Keratinocyte (primary cell): ENCODE measurements around the gene TTC16. TPM values are rescaled to one million over a fixed set of nuclear protein-coding genes. Genes with fewer than 3 reads are reported as not detected.

Source experiments
- DNase-seq: peaks from one replicate; pipeline ENCODE4 v3.0.0-alpha.2; 2011; ENCODE audit warnings: low read depth, missing footprints, low spot score
- FAIRE-seq: peaks from 2 replicates; lab custom pipeline; 2011; peaks lifted over from hg19 to GRCh38; lab: Jason Lieb, UNC
- H2AFZ ChIP-seq: 2 replicates; pipeline ENCODE4 v1.6.0; 2012; ENCODE audit warnings: low read length, control low read depth, inconsistent platforms; ENCODE audit not compliant: control insufficient read depth
- H3K27ac ChIP-seq: 2 replicates; pipeline ENCODE4 v1.5.1; 2011; ENCODE audit warnings: low read length; ENCODE audit not compliant: control insufficient read depth, insufficient read depth
- H3K27me3 ChIP-seq: 3 replicates; pipeline ENCODE4 v1.6.0; 2011; ENCODE audit warnings: low read length; ENCODE audit not compliant: control insufficient read depth, insufficient read depth; ENCODE audit errors: extremely low read depth
- H3K36me3 ChIP-seq, 2 experiments: 2 replicates in 1 of 2; 3 replicates in 1 of 2; pipeline ENCODE4 v1.5.1; 2011; ENCODE audit warnings: low read length in 2 of 2, mild to moderate bottlenecking in 1 of 2; ENCODE audit not compliant: control insufficient read depth in 2 of 2, insufficient read depth in 2 of 2; ENCODE audit errors: extremely low read depth in 1 of 2
- H3K4me1 ChIP-seq: 3 replicates; pipeline ENCODE4 v1.5.1; 2011; ENCODE audit warnings: low read length; ENCODE audit not compliant: control insufficient read depth, insufficient read depth; ENCODE audit errors: extremely low read depth
- H3K4me2 ChIP-seq: 3 replicates; pipeline ENCODE4 v1.6.0; 2011; ENCODE audit warnings: low read depth, low read length; ENCODE audit not compliant: control insufficient read depth, insufficient read depth; ENCODE audit errors: extremely low read depth
- H3K4me3 ChIP-seq, 3 experiments: fragments of 200-600 bp in 1 of 3; sonication (generic) in 1 of 3; 2 replicates in 2 of 3; 3 replicates in 1 of 3; pipeline ENCODE4 v1.5.1; 2011 to 2016; ENCODE audit warnings: low read length in 3 of 3, mild to moderate bottlenecking in 3 of 3, control low read depth in 2 of 3, inconsistent platforms in 1 of 3, low read depth in 1 of 3, mixed read lengths in 1 of 3, mixed run types in 1 of 3, moderate library complexity in 1 of 3; ENCODE audit not compliant: control insufficient read depth in 2 of 3, insufficient read depth in 2 of 3; ENCODE audit errors: extremely low read depth in 1 of 3
- H3K79me2 ChIP-seq: 2 replicates; pipeline ENCODE4 v1.6.0; 2012; ENCODE audit warnings: low read length; ENCODE audit not compliant: control insufficient read depth, insufficient read depth
- H3K9ac ChIP-seq: 3 replicates; pipeline ENCODE4 v1.6.0; 2011; ENCODE audit warnings: low read length; ENCODE audit not compliant: control insufficient read depth, insufficient read depth; ENCODE audit errors: extremely low read depth
- H3K9me1 ChIP-seq: 3 replicates; pipeline ENCODE4 v1.6.0; 2011; ENCODE audit warnings: low read length; ENCODE audit not compliant: control insufficient read depth, insufficient read depth; ENCODE audit errors: extremely low read depth
- H3K9me3 ChIP-seq: 2 replicates; pipeline ENCODE4 v1.5.1; 2012; ENCODE audit warnings: low read depth, low read length; ENCODE audit not compliant: control insufficient read depth
- H4K20me1 ChIP-seq: 3 replicates; pipeline ENCODE4 v1.6.0; 2011; ENCODE audit warnings: low read length; ENCODE audit not compliant: control insufficient read depth, insufficient read depth; ENCODE audit errors: extremely low read depth
- CTCF ChIP-seq, 3 experiments: IDR thresholded peaks in 1 of 3; conservative IDR thresholded peaks in 1 of 3; optimal IDR thresholded peaks in 1 of 3; 2 replicates in 2 of 3; 3 replicates in 1 of 3; pipeline versions ENCODE3 to v1.5.1; 2011; ENCODE audit warnings: low read length in 3 of 3, mild to moderate bottlenecking in 3 of 3, moderate library complexity in 2 of 3, control low read depth in 1 of 3, inconsistent platforms in 1 of 3; ENCODE audit not compliant: insufficient read depth in 2 of 3; ENCODE audit errors: extremely low read depth in 1 of 3
- EZH2 ChIP-seq: IDR thresholded peaks from one replicate; pipeline ENCODE4 v1.6.1; 2012; ENCODE audit warnings: inconsistent platforms, mild to moderate bottlenecking, low read length, moderate library complexity
- dilution Hi-C: fragments of 300-500 bp; cut with MboI; formaldehyde crosslinking; loops from one replicate; pipeline ENCODE4 v1.7.0; 2020; ENCODE audit warnings: low sequenced_read_pairs; ENCODE audit not compliant: extremely low pct_ligation_motif_present
- polyA plus RNA-seq, 5 experiments: library from polyadenylated mRNA; depleted of rRNA in 3 of 5; stranded (reverse) in 3 of 5; stranded (forward) in 1 of 5; unstranded in 1 of 5; fragments of >200 nt; gene quantifications; 1 replicate in 1 of 5; 2 replicates in 3 of 5; 3 replicates in 1 of 5; pipeline versions ENCODE4 v1.2.1 to v1.2.3, GENCODE V29; 2011 to 2012; ENCODE audit warnings: missing spikeins in 2 of 5, low read depth in 1 of 5, low replicate concordance in 1 of 5

The TTC16 gene
- polyA plus RNA-seq, 1 donor (not counting 4 experiments of a cell fraction or from before 2014, with no cell fraction given), result not detected

GRCh38 chr9:127705577-127706379 lies 10.1 kb upstream of the TTC16 start:
- no peaks in the 10 kb centered on the region for H3K36me3 ChIP-seq
- H3K4me2 ChIP-seq, result no peak overlapping the region
- no peak for TF ChIP-seq CTCF (optimal IDR thresholded peaks at IDR 0.05 in 1 of 3, IDR thresholded peaks at IDR 0.05 in 1 of 3, conservative IDR thresholded peaks at IDR 0.05 in 1 of 3; ENCODE audit: extremely low read depth in 1 of 3, insufficient read depth in 2 of 3, low read length in 3 of 3)
- TF ChIP-seq EZH2, result no peak
- no peak overlapping the region for H3K27ac ChIP-seq
- DNase-seq (no peak), FAIRE-seq (no peak)
- no peaks in the 10 kb centered on the region for H3K79me2 ChIP-seq
- H3K4me1 ChIP-seq, result no peaks in the 10 kb centered on the region
- H3K4me3 ChIP-seq, result no peak overlapping the region
- no peaks in the 10 kb centered on the region for H3K9me3 ChIP-seq
- H2AFZ ChIP-seq, result no peak overlapping the region
- no peaks in the 10 kb centered on the region for H3K27me3 ChIP-seq
- H3K9me1 ChIP-seq, result no peaks in the 10 kb centered on the region
- H3K9ac ChIP-seq, result no peak overlapping the region
- dilution Hi-C loops, result no loop called here
- no peaks in the 10 kb centered on the region for H4K20me1 ChIP-seq

- Histone ChIP-seq H3K9me1 (no peaks in the 10 kb centered on the region), H3K27me3 (no peaks in the 10 kb centered on the region), H2AFZ (no peak within 1 kb of the TSS), H3K27ac (no peak within 1 kb of the TSS), H3K4me3 (no peak within 1 kb of the TSS), H3K9me3 (no peaks in the 10 kb centered on the region), H4K20me1 (no peaks in the 10 kb centered on the region), H3K79me2 (no peaks in the 10 kb centered on the region), H3K4me2 (no peak within 1 kb of the TSS), H3K36me3 (no peaks in the 10 kb centered on the region), H3K4me1 (no peaks in the 10 kb centered on the region), H3K9ac (no peak within 1 kb of the TSS)
- TF ChIP-seq EZH2, result no peak
- TF ChIP-seq CTCF (optimal IDR thresholded peaks at IDR 0.05 in 1 of 3, IDR thresholded peaks at IDR 0.05 in 1 of 3, conservative IDR thresholded peaks at IDR 0.05 in 1 of 3; ENCODE audit: extremely low read depth in 1 of 3, insufficient read depth in 2 of 3, low read length in 3 of 3), result no peak
- no peak for FAIRE-seq
- DNase-seq, result no peak
- dilution Hi-C loops, result no loop called here
Measured at GRCh38 chr9:127706836-127707241, 9.0 kb upstream of the TTC16 start, which contains the start of gene CFAP157. Gene CFAP157 (plus strand): TSS chr9:127706988. CDS start chr9:127707032, 44 bp downstream.
